SK-N-SH treated with all-trans-retinoic acid at 6 μM for 48 hours (cell line): ENCODE results near the gene GRIA4.

Experiments
- BACH2 ChIP-seq: fragments of 250-450 bp; sonication (Bioruptor Pico); IDR thresholded peaks from 2 replicates; pipeline ENCODE4 v1.9.0; 2021; ENCODE audit warnings: mild to moderate bottlenecking, borderline replicate concordance
- PPARA ChIP-seq: fragments of 250-450 bp; sonication (Bioruptor Pico); IDR thresholded peaks from 2 replicates; pipeline ENCODE4 v1.5.0; 2020; ENCODE audit warnings: mild to moderate bottlenecking, borderline replicate concordance
- RARB ChIP-seq: fragments of 250-450 bp; sonication (Bioruptor Pico); IDR thresholded peaks from 2 replicates; pipeline ENCODE4 v1.8.0; 2021; ENCODE audit warnings: mild to moderate bottlenecking, moderate library complexity
- TCF4 ChIP-seq: fragments of 250-450 bp; sonication (Bioruptor Pico); IDR thresholded peaks from 2 replicates; pipeline ENCODE4 v1.8.0; 2021; ENCODE audit warnings: mild to moderate bottlenecking, moderate library complexity, borderline replicate concordance
- ZC3H10 ChIP-seq: fragments of 250-450 bp; sonication (Bioruptor Pico); IDR thresholded peaks from 2 replicates; pipeline ENCODE4 v1.5.1; 2021; ENCODE audit warnings: mild to moderate bottlenecking, moderate library complexity
- TF ChIP-seq, protein P1 (sequence below): fragments of 250-450 bp; sonication (Bioruptor Pico); IDR thresholded peaks from 2 replicates; pipeline ENCODE4 v1.8.0; 2021; ENCODE audit warnings: low read depth, mild to moderate bottlenecking, moderate library complexity, borderline replicate concordance

DNA sequence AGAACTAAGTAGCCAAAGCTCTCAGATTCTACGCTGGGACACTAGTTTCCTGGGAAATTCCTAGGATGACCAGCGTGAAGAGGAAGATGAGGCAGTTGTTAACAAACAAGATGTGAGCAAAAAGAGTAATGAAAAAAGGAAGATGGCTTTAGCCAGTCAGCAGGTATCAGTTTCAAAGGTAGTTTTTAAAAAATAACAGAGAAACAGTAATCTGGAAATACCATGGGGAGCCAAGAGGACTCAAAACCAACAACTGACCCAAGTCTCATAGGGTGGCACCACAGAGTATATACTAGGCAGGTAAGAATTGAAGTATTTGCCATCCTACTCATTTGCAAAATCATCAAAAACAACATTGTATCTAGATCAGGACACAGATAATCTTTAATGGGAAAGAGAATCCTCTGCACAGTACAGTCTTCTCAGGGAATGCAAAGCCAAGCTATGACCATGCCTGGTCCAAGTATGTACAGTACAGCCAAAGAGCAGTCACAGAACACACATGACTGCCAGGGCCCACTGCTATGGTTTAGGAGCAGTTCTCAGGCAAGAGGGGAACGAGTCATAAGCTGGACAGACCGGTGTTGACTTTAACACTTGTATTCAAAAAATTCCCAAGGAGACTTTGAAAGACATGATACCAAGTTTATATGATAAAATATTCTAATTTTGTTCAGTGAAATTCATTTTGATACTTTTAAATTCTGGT is 391.6 kb downstream of the GRIA4 start:
- no peak for TF ChIP-seq ZC3H10 (CRISPR knock-in tag)
- no peak for TF ChIP-seq PPARA (CRISPR knock-in tag)
- no peak for TF ChIP-seq BACH2 (CRISPR knock-in tag)
- TF ChIP-seq TCF4 = no peak
- TF ChIP-seq RARB (CRISPR knock-in tag) = no peak
- TF ChIP-seq, protein P1, sequence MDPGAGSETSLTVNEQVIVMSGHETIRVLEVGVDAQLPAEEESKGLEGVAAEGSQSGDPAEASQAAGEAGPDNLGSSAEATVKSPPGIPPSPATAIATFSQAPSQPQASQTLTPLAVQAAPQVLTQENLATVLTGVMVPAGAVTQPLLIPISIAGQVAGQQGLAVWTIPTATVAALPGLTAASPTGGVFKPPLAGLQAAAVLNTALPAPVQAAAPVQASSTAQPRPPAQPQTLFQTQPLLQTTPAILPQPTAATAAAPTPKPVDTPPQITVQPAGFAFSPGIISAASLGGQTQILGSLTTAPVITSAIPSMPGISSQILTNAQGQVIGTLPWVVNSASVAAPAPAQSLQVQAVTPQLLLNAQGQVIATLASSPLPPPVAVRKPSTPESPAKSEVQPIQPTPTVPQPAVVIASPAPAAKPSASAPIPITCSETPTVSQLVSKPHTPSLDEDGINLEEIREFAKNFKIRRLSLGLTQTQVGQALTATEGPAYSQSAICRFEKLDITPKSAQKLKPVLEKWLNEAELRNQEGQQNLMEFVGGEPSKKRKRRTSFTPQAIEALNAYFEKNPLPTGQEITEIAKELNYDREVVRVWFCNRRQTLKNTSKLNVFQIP = no peak
